ENCODE results near the gene FCRL6.

Gene FCRL6

DNA sequence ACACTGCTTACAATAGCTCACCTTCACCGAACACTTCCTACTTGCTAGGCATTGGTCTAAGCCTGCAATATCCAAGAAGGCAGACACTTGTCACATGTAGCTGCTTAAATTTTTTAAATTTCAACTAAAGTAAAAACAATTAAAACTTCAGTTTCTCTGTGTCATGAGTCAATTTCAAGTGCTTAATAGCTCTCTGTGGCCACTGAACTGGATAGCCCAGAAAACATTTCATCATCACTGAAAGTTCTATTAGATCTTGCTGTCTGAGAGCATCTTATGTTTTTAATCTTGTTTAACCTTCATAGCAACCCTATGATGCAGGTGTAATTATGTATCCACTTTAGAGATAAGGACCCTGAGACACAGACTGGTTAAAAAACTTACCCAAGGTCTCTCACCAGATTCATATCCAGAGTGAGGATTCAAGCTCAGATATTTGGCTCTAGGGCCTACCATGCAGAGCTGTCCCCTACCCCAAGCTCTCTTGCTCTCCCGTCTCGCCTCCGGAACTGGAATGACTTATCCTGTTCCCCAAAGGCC, 2.6 kb upstream of the FCRL6 start:
- DNase-seq (ENCODE audit: low spot score): no peak

DNA sequence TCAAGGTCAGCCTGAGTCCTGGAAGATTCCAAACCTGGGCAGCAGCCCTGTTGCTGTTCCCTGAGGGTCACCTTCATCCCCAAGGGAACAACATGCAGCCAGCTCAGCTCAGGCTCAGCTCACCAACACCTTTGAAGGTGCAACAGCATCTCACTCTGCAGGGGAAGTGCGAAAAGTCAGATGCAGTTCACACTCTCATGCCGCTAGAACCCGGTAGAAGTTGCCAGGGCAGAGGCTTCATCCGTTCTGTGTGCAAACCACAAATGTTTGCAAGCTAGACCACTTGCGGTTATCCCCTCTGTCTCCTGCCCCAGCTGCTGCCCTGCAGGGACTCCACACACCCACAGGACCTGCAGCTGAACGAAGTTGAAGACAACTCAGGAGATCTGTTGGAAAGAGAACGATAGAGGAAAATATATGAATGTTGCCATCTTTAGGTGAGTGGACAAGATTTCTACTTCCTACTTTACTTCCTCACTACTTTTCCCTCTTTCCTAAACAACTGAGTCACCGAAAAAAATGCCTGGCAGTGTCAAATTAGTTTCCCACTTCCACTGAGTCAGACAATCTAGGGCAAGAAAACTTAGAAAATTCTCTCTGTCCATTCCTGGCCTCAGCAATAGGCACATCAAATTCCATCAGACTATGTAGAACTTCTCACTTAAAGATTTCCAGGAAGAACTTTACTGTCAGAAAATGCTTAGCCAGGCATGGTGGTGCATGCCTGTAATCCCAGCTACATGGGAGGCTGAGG, 1.8 kb upstream of the FCRL6 start:
- no peak for DNase-seq (ENCODE audit: low spot score)

DNA sequence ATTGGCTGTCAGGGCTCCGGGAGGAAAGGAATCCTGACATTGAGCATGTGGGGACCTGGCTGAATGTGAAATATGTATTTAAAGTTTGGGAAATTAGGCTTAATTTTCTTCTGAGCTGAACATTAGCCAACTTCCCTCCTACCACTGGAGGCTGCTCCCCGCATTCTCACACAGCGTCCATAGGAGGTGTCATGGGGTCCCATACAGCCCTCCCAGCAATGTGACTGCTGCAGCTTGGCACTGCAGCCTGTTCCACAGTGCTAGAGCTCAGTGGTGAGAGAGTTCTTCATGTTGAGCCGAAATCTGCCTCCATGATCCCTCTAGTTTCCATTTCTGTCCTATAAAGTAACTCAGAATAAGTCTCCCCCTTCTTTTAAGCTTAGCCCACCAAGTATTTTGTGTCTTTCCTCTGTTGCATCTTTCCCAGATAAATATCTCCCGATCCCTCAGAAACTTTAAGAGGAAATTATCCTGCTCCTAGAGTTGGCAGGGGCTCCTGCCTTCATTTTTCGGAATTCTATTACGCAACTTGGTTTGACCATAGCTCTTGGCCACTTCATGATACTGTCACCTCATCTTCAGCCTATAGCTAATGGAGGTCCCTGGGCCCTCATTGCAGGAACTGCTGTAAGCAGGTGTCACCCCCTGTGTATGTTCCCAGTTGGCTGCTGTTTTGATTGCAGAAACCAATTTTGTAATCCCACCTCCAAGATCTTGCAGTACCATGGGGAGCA, 2.0 kb downstream of the FCRL6 start:
- no peak for DNase-seq (ENCODE audit: low spot score)

DNA sequence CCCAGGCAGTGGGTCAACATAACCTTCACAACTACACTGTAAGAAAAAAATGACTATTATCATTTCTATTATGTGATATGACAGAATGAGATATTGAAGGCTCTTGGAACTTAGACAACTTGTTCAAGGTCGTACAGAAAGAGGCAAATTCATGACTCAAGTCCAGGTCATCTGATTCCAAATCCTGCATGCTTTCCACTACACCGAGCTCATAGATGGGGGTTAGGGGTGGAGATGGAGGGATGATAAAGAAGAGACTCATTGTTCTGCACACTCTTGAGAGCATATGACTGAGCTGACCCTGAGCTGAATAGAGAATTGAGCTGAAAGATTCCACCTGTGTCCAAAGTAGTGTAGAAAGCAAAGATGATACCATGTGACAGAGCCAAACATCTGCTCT, 2.8 kb downstream of the FCRL6 start:
- no peak for DNase-seq (ENCODE audit: low spot score)

DNA sequence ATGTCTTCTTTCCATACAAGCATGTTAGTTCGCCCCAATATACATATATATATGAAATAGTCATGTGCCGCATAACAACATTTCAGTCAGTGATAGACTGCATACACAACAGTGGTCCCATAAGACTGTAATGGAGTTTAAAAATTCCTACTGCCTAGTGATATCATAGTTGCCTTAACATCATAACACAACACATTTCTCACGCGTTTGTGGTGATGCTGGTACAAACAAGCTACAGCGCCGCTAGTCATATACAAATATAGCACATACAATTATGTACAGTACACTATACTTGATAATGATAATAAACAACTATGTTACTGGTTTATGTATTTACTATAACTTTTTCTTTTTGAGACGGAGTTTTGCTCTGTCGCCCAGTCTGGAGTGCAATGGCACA, 13.8 kb downstream of the FCRL6 start:
- DNase-seq (ENCODE audit: low spot score): no peak

- no peak for DNase-seq (ENCODE audit: low spot score)
Observed at GRCh38 chr1:159817276-159818041, 15.3 kb downstream of the FCRL6 start.

GRCh38 chr1:159821171-159821867, 19.2 kb downstream of the FCRL6 start:
- DNase-seq (ENCODE audit: low spot score): no peak

DNA sequence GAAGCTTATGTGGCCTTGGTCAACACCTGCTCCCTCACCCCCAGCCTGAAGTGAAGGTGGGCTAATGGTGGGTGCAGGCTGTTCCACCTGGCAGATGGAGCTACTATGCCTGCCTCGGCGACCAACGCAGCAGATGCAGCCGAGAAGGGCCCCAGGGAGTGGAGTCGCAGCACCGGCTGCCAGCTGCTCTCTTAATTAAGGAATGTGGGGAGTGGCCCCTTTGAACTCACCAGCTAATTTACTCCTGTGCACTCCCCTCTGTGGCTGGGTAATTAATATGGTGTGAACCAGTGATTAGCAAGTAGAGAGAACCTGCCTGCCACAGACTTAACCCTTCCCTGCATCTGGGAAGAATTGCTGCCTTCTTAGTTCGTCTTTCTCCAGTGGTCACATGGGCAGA, 21.2 kb downstream of the FCRL6 start:
- no peak for DNase-seq (ENCODE audit: low spot score)

- DNase-seq (ENCODE audit: low spot score): no peak
Observed at GRCh38 chr1:159825564-159825963, 23.4 kb downstream of the FCRL6 start.

DNA sequence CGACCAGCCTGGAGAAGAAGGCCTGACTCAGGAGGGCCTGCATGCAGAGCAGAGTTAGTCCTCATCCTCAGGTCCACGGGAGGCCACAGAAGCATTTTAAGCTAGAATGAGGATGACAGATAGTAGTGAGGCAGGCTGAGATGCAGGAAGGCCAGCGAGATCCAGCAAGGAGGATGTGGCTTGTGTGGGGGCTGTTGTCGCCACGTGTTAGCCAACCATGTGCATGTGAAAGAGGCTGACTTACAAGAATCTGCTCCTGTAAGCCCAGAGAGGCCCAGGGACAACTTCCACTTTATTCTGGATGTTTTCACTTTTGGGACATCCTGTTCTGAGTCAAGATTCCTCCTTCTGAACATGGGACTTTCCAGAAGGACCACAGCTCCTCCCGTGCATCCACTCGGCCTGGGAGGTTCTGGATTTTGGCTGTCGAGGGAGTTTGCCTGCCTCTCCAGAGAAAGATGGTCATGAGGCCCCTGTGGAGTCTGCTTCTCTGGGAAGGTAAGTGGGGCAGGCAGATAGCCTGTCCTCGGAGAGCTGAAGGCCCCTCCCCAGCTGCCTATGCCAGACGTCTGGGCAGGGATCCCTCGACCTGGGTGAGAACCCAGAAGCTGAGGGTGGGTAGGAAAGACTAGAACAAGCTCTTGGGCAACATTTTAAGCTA, 24.4 kb downstream of the FCRL6 start, which contains the start of gene SLAMF8:
TSS of gene SLAMF8 (plus strand) at position 433 of the 661 bp plus-strand sequence. CDS start at position 459, 26 bp downstream.
- no peak for DNase-seq (ENCODE audit: low spot score)

DNA sequence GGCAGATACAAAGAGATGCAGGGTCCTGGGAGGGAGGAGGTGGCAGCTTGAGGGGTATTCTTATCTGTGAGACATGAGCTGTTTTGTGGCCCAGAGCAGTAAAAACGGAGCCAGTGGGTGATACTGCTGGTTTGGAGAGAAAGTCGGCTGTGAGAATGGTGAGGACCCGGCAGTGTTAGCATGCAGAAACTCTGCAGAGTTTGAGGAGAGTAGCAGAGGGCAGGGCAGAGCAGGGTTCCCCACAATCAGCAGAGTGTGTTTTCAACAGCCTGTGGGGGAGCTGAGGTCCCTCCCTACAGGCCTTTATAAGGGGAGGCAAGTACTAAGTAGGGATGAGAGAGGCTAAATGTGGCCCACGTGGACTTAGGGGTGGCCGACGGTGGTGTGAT, 24.9 kb downstream of the FCRL6 start:
- no peak for DNase-seq (ENCODE audit: low spot score)

DNA sequence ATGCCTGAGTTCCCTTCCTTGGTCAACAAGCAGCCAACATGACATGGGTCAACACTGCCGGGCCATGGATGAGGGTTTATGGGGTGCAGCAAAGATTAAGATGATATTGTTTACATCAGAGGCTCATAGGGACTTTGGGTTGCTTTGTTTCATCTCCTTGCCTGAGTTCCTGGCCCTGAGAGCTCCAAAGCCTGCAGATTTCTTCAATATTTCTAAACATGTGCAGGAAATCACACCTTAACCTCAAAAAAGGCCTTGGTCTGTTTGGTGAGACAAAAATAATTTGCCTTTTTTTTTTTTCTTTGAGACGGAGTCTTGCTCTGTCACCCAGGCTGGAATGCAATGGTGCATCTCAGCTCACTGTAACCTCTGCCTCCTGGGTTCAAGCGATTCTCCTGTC, 25.4 kb downstream of the FCRL6 start:
- no peak for DNase-seq (ENCODE audit: low spot score)

DNA sequence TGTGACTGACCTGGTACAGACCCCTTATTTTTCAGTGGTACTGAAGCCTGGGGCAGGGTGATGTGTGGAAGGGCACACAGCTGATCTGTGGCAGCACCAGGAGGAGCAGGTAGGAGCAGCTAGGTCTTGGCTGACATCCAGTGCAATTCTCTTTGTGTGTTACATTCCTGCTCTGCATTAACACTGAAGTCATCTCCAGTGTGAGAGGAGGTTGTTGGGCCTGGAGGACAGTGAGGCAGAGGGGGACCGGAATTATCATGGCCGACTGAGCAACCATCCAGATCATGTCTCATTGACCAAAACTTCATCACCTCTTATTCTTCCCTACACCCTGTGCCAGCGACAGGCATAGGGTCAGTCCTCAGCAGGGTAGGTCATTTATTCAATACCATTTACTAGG, 26.0 kb downstream of the FCRL6 start:
- no peak for DNase-seq (ENCODE audit: low spot score)

DNA sequence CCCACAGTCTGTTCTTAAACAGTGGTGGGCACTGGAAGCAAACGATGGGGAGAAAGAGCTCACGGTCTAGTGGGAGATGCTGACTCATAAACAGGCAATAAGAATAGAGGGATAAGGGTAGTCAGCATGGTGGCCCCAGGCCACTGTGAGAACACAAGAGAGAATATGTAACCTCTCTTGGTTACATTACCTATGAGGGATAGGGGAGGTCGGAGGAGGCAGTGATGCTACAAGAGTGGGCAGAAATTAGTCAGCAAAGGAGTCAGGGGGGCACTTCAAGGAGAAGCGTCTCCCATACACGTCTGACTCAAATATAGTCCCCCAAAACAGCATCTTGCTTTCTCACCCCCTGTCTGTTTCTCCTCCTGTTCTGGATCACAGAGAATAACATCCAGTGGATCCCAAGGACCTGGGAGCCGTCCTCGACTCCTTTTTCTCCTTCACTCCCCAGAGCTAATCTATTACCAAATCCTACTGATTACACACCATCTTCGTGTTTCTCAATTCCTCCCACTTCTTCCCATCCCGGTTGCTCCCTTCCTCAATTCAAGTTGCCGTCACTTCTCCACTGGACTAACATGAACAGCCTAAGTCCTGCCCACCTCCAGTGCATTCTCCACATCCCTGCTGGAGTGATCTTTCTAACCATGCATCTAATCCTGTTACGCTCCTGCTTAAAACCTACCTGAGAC, 26.6 kb downstream of the FCRL6 start:
- no peak for DNase-seq (ENCODE audit: low spot score)

DNA sequence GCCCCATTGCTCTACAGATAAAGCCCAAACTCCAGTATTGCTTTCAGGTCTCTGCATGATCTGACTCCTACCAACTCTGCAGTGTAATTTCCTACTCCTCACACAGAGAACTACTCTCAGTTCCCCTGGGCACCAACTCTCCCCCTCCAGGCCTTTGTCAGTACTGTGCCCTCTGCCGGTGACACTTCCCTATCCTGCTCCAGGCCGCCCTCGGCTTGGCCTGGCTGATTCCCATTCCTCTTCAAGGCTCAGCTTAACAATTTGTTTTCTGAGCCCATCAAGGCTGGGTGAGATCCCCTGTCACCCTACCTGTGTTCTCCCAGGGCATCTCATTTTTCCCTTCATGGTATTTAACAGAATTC, 27.1 kb downstream of the FCRL6 start:
- no peak for DNase-seq (ENCODE audit: low spot score)

DNA sequence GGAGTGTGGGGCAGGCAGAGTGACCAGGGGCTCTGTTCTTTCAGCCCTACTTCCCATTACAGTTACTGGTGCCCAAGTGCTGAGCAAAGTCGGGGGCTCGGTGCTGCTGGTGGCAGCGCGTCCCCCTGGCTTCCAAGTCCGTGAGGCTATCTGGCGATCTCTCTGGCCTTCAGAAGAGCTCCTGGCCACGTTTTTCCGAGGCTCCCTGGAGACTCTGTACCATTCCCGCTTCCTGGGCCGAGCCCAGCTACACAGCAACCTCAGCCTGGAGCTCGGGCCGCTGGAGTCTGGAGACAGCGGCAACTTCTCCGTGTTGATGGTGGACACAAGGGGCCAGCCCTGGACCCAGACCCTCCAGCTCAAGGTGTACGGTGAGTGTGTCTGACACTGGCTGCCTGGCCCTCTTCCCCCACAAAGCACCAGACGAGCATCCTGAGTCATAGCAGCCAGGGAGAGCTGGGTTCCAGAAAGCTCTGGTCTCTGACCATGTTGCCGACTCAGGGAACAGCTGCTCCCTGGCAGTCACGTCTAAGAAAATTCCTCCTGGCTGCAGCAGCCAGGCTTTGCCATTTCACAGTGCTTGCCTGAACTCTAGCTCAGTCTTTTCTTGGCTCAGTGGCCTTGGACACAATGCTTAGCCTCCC, 27.8 kb downstream of the FCRL6 start:
- no peak for DNase-seq (ENCODE audit: low spot score)

GRCh38 chr1:159830722-159831121, 28.6 kb downstream of the FCRL6 start:
- no peak for DNase-seq (ENCODE audit: low spot score)

GRCh38 chr1:159831412-159832141, 29.4 kb downstream of the FCRL6 start:
- no peak for DNase-seq (ENCODE audit: low spot score)

GRCh38 chr1:159832309-159832708, 30.1 kb downstream of the FCRL6 start:
- DNase-seq (ENCODE audit: low spot score): no peak

DNA sequence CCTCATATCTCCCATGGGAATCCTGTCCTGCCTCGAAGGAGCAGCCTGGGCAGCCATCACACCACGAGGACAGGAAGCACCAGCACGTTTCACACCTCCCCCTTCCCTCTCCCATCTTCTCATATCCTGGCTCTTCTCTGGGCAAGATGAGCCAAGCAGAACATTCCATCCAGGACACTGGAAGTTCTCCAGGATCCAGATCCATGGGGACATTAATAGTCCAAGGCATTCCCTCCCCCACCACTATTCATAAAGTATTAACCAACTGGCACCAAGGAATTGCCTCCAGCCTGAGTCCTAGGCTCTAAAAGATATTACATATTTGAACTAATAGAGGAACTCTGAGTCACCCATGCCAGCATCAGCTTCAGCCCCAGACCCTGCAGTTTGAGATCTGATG, 33.2 kb downstream of the FCRL6 start:
- no peak for DNase-seq (ENCODE audit: low spot score)

Data from hematopoietic multipotent progenitor cell treated with erythropoietin and hydrocortisone succinate and interleukin-3 and kit ligand, for 15 days (in vitro differentiated cells).